ENCODE measurements around the gene COMMD7. TPM values are rescaled to one million over a fixed set of nuclear protein-coding genes. Genes with fewer than 3 reads are reported as not detected.
A peak's percentile ranks its signal among the peaks of the same experiment; 100 is the strongest.

Gene COMMD7
- total RNA-seq, 1 experiment from 2014 or later: 66.1 TPM

DNA sequence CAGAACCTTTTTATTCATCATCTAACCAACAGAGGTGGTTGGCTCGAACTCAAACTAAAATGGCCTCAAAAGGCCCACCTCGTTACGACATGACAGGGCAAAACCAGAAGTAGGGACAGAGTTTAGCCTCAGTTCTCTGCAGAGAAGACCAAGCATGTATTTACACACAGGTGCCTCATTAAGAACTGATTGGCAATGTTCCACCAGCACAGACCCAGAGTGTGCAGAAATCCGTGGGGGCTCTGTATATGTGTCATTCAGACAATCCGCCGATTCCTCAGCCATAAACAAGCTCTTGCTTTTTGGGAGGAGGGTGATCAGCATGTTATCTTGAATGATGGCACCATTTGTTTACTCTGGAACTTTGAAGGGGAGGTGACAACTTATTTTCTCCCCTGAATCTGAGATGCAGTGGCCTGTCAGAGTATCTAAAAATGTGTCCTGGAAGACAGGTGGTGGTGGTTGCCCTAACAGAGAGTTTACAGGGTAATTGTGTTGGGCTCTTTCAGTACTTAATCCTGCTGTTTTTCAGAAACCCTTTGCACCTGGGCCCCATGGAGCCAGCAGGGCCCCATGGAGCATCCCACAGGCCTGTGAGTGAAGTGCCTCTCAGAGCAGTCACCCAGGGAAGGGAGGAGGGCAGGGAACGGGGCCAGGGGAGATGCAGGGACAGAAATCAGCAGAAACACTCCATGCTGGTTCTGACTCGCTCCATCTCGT, 40.4 kb downstream of the COMMD7 start:
- no CpG with 5 or more reads among the region's 9 CpGs for WGBS (ENCODE audit: extremely low coverage, insufficient read length, low lambda C conversion rate)
- H3K23me2 ChIP-seq (ENCODE audit: insufficient read length, low read depth, low read length, poor library complexity, severe bottlenecking): no peaks in the 10 kb centered on the region
- peak overlapping the region; percentile 46 to 88 (median 46); a peak in 6 of 7 replicates for H3K27ac Mint-ChIP-seq

More for the DNA sequence above, 40.4 kb downstream of the COMMD7 start:
- H3K9ac ChIP-seq (ENCODE audit: extremely low read depth, insufficient read length, low read length): no peak overlapping the region
- no peak overlapping the region for H3K18ac ChIP-seq (ENCODE audit: insufficient read length, low read depth, low read length)
- no peak overlapping the region for H2BK20ac ChIP-seq (ENCODE audit: low read depth, low read length, poor library complexity, severe bottlenecking)
- H3T11ph ChIP-seq (ENCODE audit: low read length): no peak overlapping the region
- Mint-ChIP-seq H3K4me3 (peak overlapping the region in 1 of 2 experiments; percentile 24; a peak in 2 of 5 replicates), H3K4me1 (peaks cover 37 to 40% of the 10 kb centered on the region in 2 experiments), H3K27me3 (ENCODE audit: low read depth) (no peaks in the 10 kb centered on the region), H3K36me3 (ENCODE audit: insufficient read depth in 1 of 3, low read depth in 3 of 3) (peaks cover 21 to 71% (median 45%) of the 10 kb centered on the region in 3 experiments), H3K9me3 (no peaks in the 10 kb centered on the region)
- H3K4ac ChIP-seq (ENCODE audit: low read depth, low read length): no peak overlapping the region
- no peak overlapping the region for H2AK5ac ChIP-seq (ENCODE audit: insufficient read length, low read length)
- no peak overlapping the region for H3K23ac ChIP-seq (ENCODE audit: insufficient read length, low read depth, low read length)
- no peak overlapping the region for H2BK12ac ChIP-seq (ENCODE audit: insufficient read length, low read depth, low read length)
- DNase-seq: no peak
- no peak overlapping the region for H3K14ac ChIP-seq (ENCODE audit: insufficient read depth, low read length)
- H2AFZ ChIP-seq (ENCODE audit: low read length): no peak overlapping the region
- no peaks in the 10 kb centered on the region for H3K79me1 ChIP-seq (ENCODE audit: insufficient read depth, low read depth, low read length, poor library complexity, severe bottlenecking)
- no peaks in the 10 kb centered on the region for H3K27me3 ChIP-seq (ENCODE audit: insufficient read depth, low read length)
- TF ChIP-seq, protein P1, sequence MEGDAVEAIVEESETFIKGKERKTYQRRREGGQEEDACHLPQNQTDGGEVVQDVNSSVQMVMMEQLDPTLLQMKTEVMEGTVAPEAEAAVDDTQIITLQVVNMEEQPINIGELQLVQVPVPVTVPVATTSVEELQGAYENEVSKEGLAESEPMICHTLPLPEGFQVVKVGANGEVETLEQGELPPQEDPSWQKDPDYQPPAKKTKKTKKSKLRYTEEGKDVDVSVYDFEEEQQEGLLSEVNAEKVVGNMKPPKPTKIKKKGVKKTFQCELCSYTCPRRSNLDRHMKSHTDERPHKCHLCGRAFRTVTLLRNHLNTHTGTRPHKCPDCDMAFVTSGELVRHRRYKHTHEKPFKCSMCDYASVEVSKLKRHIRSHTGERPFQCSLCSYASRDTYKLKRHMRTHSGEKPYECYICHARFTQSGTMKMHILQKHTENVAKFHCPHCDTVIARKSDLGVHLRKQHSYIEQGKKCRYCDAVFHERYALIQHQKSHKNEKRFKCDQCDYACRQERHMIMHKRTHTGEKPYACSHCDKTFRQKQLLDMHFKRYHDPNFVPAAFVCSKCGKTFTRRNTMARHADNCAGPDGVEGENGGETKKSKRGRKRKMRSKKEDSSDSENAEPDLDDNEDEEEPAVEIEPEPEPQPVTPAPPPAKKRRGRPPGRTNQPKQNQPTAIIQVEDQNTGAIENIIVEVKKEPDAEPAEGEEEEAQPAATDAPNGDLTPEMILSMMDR (conservative IDR thresholded peaks at IDR 0.05): no peak
- no peaks in the 10 kb centered on the region for H4K20me1 ChIP-seq (ENCODE audit: control insufficient read depth, insufficient read depth, insufficient read length)
- H4K5ac ChIP-seq (ENCODE audit: insufficient read length, low read depth, low read length): no peak overlapping the region
- H2BK15ac ChIP-seq (ENCODE audit: low read depth, low read length): no peak overlapping the region
- no peaks in the 10 kb centered on the region for H3K9me3 ChIP-seq (ENCODE audit: control insufficient read depth, low read depth, low read length)
- peaks cover 6% of the 10 kb centered on the region; the same call in 1 of the 2 replicates for H3K4me1 ChIP-seq (ENCODE audit: insufficient read depth, low read length)
- H3K27ac ChIP-seq (ENCODE audit: insufficient read length, low read depth, low read length): no peak overlapping the region
- no peak overlapping the region for H2BK120ac ChIP-seq (ENCODE audit: low read depth, low read length, poor library complexity, severe bottlenecking)
- no peak overlapping the region for H3K56ac ChIP-seq (ENCODE audit: insufficient read length, low read depth, low read length)
- no peak overlapping the region for H2BK5ac ChIP-seq (ENCODE audit: insufficient read length, low read length)
- no peak overlapping the region for H4K8ac ChIP-seq (replicated peaks; ENCODE audit: insufficient read length, low read depth, low read length)
- H3K4me2 ChIP-seq (ENCODE audit: insufficient read depth, insufficient read length, low read length): no peak overlapping the region
- no peak overlapping the region for H4K91ac ChIP-seq (ENCODE audit: insufficient read length, low read depth, low read length)
- H3K79me2 ChIP-seq (ENCODE audit: insufficient read depth, low read length): no peaks in the 10 kb centered on the region
